T-cell (primary cell): ENCODE measurements around the gene DHRS7B. TPM values are rescaled to one million over a fixed set of nuclear protein-coding genes. Genes with fewer than 3 reads are reported as not detected.

Source experiments
- ATAC-seq, 4 experiments: fragments of 200-7000 bp in 3 of 4; fragments of 150-1000 bp in 1 of 4; cut with Tn5 transposase; replicated peaks in 1 of 4; 1 replicate in 3 of 4; 2 replicates in 1 of 4; pipeline ENCODE4 v1.10.0; 2021; ENCODE audit warnings: moderate library complexity in 3 of 4, mild to moderate bottlenecking in 2 of 4, moderate number of reproducible peaks in 1 of 4
- CTCF ChIA-PET, 2 donors: fragments of 300-600 bp; sonication (Branson Sonifier 250); formaldehyde crosslinking; loops; one replicate each; lab custom pipeline; 2022; ENCODE audit warnings: antibody characterized with exemption in 2 of 2; lab: Charles Lee
- POLR2A ChIA-PET, 2 donors: fragments of 300-600 bp; sonication (Branson Sonifier 250); formaldehyde crosslinking; loops; one replicate each; lab custom pipeline; 2022; ENCODE audit warnings: antibody characterized with exemption in 2 of 2; lab: Charles Lee
- DNase-seq, 35 experiments: peaks; one replicate each; pipeline versions ENCODE4 v3.0.0 to v3.0.0-alpha.2; 2013 to 2023
- H3K27ac ChIP-seq: one replicate; pipeline ENCODE4 v1.5.1; 2013; ENCODE audit warnings: low read length
- H3K27me3 ChIP-seq, 2 experiments: replicated peaks in 1 of 2; 1 replicate in 1 of 2; 2 replicates in 1 of 2; pipeline versions ENCODE4 v1.6.1 to v1.7.0; 2013; ENCODE audit warnings: low read length in 1 of 2, mixed read lengths in 1 of 2; ENCODE audit not compliant: control insufficient read depth in 2 of 2, insufficient read depth in 2 of 2; ENCODE audit errors: extremely low read depth in 1 of 2
- H3K36me3 ChIP-seq, 2 donors: 1 replicate in 1 of 2; 2 replicates in 1 of 2; pipeline versions ENCODE4 v1.6.1 to v1.7.0; 2013; ENCODE audit warnings: low read length in 1 of 2; ENCODE audit not compliant: control insufficient read depth in 2 of 2, insufficient read depth in 1 of 2; ENCODE audit errors: extremely low read depth in 1 of 2
- H3K4me1 ChIP-seq, 2 experiments: 1 replicate in 1 of 2; 2 replicates in 1 of 2; pipeline versions ENCODE4 v1.6.1 to v1.7.0; 2013; ENCODE audit warnings: low read length in 2 of 2, mixed read lengths in 1 of 2; ENCODE audit not compliant: insufficient read depth in 2 of 2, control insufficient read depth in 1 of 2; ENCODE audit errors: extremely low read depth in 1 of 2
- H3K4me3 ChIP-seq, 2 donors: 1 replicate in 1 of 2; 2 replicates in 1 of 2; pipeline versions ENCODE4 v1.5.1 to v1.7.0; 2013; ENCODE audit warnings: mild to moderate bottlenecking in 2 of 2, low read length in 1 of 2, moderate library complexity in 1 of 2; ENCODE audit not compliant: control insufficient read depth in 1 of 2; ENCODE audit errors: extremely low read depth in 1 of 2
- H3K9me3 ChIP-seq: 2 replicates; pipeline ENCODE4 v1.7.0; 2013
- H3K27ac Mint-ChIP-seq, 2 donors: one replicate each; pipeline ENCODE4 v1.8.0; 2020 to 2021; ENCODE audit warnings: mild to moderate bottlenecking in 2 of 2, mixed read lengths in 2 of 2
- H3K27me3 Mint-ChIP-seq, 2 donors: one replicate each; pipeline ENCODE4 v1.8.0; 2021 to 2022; ENCODE audit warnings: mixed read lengths in 2 of 2
- H3K36me3 Mint-ChIP-seq: one replicate; pipeline ENCODE4 v1.8.0; 2021; ENCODE audit warnings: mixed read lengths
- H3K4me1 Mint-ChIP-seq, 3 donors: one replicate each; pipeline ENCODE4 v1.8.0; 2020 to 2022; ENCODE audit warnings: mixed read lengths in 3 of 3, mild to moderate bottlenecking in 1 of 3
- H3K4me3 Mint-ChIP-seq, 3 donors: one replicate each; pipeline ENCODE4 v1.8.0; 2020 to 2022; ENCODE audit warnings: mild to moderate bottlenecking in 3 of 3, mixed read lengths in 3 of 3, moderate library complexity in 3 of 3
- H3K9me3 Mint-ChIP-seq, 3 donors: one replicate each; pipeline ENCODE4 v1.8.0; 2020 to 2022; ENCODE audit warnings: mixed read lengths in 3 of 3
- WGBS: methylation state at CpG from one replicate; pipeline ENCODE4 v1.1.5; 2013; ENCODE audit warnings: missing lambda C conversion rate; ENCODE audit not compliant: insufficient coverage; 5-methylcytosine and 5-hydroxymethylcytosine counted together
- total RNA-seq, 35 experiments: library from RNA in 6 of 35; stranded (reverse) in 6 of 35; fragments of 120-200 nt in 1 of 35; gene quantifications; one replicate each; pipeline versions ENCODE4 v1.2.1 to v1.2.4 and lab custom pipeline; 2013 to 2026

DHRS7B gene
- total RNA-seq, 5 donors from 2014 or later (not counting 1 experiment from before 2014, with no cell fraction given) = 5.8 to 9.2 (median 8.1) TPM

DNA sequence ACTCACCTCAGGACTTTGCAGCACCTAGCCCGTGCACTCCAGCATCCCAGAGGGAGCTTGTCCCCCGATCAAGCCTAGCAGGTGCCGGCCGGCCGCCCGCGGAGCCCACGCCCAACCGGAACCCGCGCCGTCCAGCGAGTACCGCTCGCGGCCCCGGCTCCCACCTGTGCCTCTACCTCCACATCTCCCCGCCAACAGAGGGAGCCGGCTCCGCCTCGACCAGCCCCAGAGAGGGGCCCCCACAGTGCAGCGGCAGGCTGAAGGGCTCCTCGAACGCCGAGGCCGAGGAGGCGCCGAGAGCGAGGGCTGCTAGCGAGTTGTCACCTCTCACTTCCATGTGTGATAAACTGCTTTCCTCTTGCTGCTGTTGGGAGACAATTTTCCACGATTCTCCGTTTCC lies 41.1 kb upstream of the DHRS7B start:
- Histone ChIP-seq H3K36me3 (no peaks in the 10 kb centered on the region), H3K4me1 (no peaks in the 10 kb centered on the region), H3K9me3 (no peaks in the 10 kb centered on the region), H3K27ac (no peak overlapping the region), H3K4me3 (no peak overlapping the region), H3K27me3 (peaks cover 0 to 9% of the 10 kb centered on the region in 2 experiments)
- H3K27ac Mint-ChIP-seq = no peak overlapping the region
- H3K27me3 Mint-ChIP-seq = peaks cover 4 to 12% of the 10 kb centered on the region in 2 donors
- H3K36me3 Mint-ChIP-seq = no peaks in the 10 kb centered on the region
- CTCF ChIA-PET = interaction anchor here in 1 of 2 donors (0.6 kb wide), 1 partner anchor 79 kb away, joined by 6 read pairs; no protein-coding TSS in a partner anchor
- DNase-seq (no peak), ATAC-seq (no peak)
- POLR2A ChIA-PET = no interaction called here
- H3K9me3 Mint-ChIP-seq = peaks cover 0 to 3% (median 0%) of the 10 kb centered on the region in 3 donors
- H3K4me1 Mint-ChIP-seq = no peaks in the 10 kb centered on the region
- 74% methylated on average over 17 of the region's 32 CpGs for WGBS
- H3K4me3 Mint-ChIP-seq = no peak overlapping the region

DNA sequence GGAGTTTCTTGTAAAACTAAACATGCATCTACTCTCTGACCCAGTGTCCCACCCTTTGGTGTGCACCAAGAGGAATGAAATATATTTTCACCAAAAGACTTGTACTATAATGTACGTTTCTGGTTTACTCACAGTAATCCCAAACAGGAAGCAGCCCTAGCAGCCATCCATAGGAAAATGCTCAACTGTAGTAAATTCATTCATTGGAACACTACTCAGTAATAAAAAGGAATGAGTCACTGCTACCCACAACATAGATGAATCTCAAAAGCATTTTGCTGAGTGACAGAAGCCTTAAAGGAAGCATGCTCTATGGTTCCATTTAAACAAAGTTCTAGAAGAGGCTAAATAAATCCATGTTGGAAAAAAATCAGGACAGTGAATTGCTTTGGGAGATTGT lies 37.6 kb upstream of the DHRS7B start:
- Histone ChIP-seq H3K27me3 (peaks cover 0 to 9% of the 10 kb centered on the region in 2 experiments), H3K4me3 (no peak overlapping the region), H3K36me3 (no peaks in the 10 kb centered on the region), H3K4me1 (no peaks in the 10 kb centered on the region), H3K9me3 (no peaks in the 10 kb centered on the region), H3K27ac (no peak overlapping the region)
- H3K4me1 Mint-ChIP-seq = no peaks in the 10 kb centered on the region
- H3K36me3 Mint-ChIP-seq = no peaks in the 10 kb centered on the region
- ChIA-PET POLR2A (no interaction called here), CTCF (no interaction called here)
- no peak overlapping the region for H3K27ac Mint-ChIP-seq
- no peaks in the 10 kb centered on the region for H3K9me3 Mint-ChIP-seq
- H3K27me3 Mint-ChIP-seq = peaks cover 4 to 9% of the 10 kb centered on the region in 2 donors
- ATAC-seq (no peak), DNase-seq (no peak)
- WGBS = no CpG with 5 or more reads among the region's 1 CpG
- no peak overlapping the region for H3K4me3 Mint-ChIP-seq

GRCh38 chr17:21089933-21090901 lies 36.5 kb upstream of the DHRS7B start:
- no peak for DNase-seq
- Mint-ChIP-seq H3K4me3 (no peak overlapping the region), H3K27me3 (peaks cover 0 to 5% of the 10 kb centered on the region in 2 donors), H3K4me1 (no peaks in the 10 kb centered on the region), H3K36me3 (no peaks in the 10 kb centered on the region), H3K9me3 (no peaks in the 10 kb centered on the region), H3K27ac (no peak overlapping the region)
- no CpG with 5 or more reads among the region's 7 CpGs for WGBS
- ChIA-PET CTCF (interaction anchor here in 1 of 2 donors (0.6 kb wide), 1 partner anchor 35 kb away, joined by 9 read pairs; no protein-coding TSS in a partner anchor), POLR2A (no interaction called here)
- no peak for ATAC-seq
- no peaks in the 10 kb centered on the region for H3K4me1 ChIP-seq
- H3K4me3 ChIP-seq = no peak overlapping the region
- H3K27ac ChIP-seq = no peak overlapping the region
- H3K27me3 ChIP-seq = peaks cover 0 to 9% of the 10 kb centered on the region in 2 experiments
- H3K36me3 ChIP-seq = no peaks in the 10 kb centered on the region
- no peaks in the 10 kb centered on the region for H3K9me3 ChIP-seq

GRCh38 chr17:21090902-21091618 lies 35.7 kb upstream of the DHRS7B start:
- no CpG with 5 or more reads among the region's 4 CpGs for WGBS
- Mint-ChIP-seq H3K9me3 (no peaks in the 10 kb centered on the region), H3K4me3 (no peak overlapping the region), H3K27me3 (peaks cover 0 to 5% of the 10 kb centered on the region in 2 donors), H3K27ac (no peak overlapping the region), H3K4me1 (no peaks in the 10 kb centered on the region), H3K36me3 (no peaks in the 10 kb centered on the region)
- H3K27ac ChIP-seq = no peak overlapping the region
- no peaks in the 10 kb centered on the region for H3K36me3 ChIP-seq
- ChIA-PET CTCF (interaction anchor here in 1 of 2 donors (0.7 kb wide), 1 partner anchor 31 kb away, joined by 4 read pairs; no protein-coding TSS in a partner anchor), POLR2A (no interaction called here)
- H3K27me3 ChIP-seq = peaks cover 0 to 5% of the 10 kb centered on the region in 2 experiments
- DNase-seq = no peak
- ATAC-seq = no peak
- H3K4me1 ChIP-seq = no peaks in the 10 kb centered on the region
- no peak overlapping the region for H3K4me3 ChIP-seq
- no peaks in the 10 kb centered on the region for H3K9me3 ChIP-seq

- Histone ChIP-seq H3K27ac (no peak overlapping the region), H3K36me3 (no peaks in the 10 kb centered on the region), H3K4me3 (no peak overlapping the region), H3K27me3 (no peaks in the 10 kb centered on the region), H3K9me3 (no peaks in the 10 kb centered on the region), H3K4me1 (peaks cover 0 to 10% of the 10 kb centered on the region in 2 experiments)
- no peak overlapping the region for H3K4me3 Mint-ChIP-seq
- H3K36me3 Mint-ChIP-seq = no peaks in the 10 kb centered on the region
- ATAC-seq = no peak
- no peaks in the 10 kb centered on the region for H3K9me3 Mint-ChIP-seq
- peaks cover 7 to 9% (median 8%) of the 10 kb centered on the region in 3 donors for H3K4me1 Mint-ChIP-seq
- WGBS = 80% methylated on average over 2 of the region's 5 CpGs
- no peak for DNase-seq
- ChIA-PET CTCF (interaction anchor here in 1 of 2 donors (0.7 kb wide), 1 partner anchor 105 kb away, joined by 3 read pairs; no protein-coding TSS in a partner anchor), POLR2A (interaction anchor here (0.6 to 0.7 kb wide), 3 partner anchors 14 to 303 kb away, joined by 3 to 9 read pairs (median 5); no protein-coding TSS in a partner anchor)
- H3K27ac Mint-ChIP-seq = no peak overlapping the region
- no peaks in the 10 kb centered on the region for H3K27me3 Mint-ChIP-seq
Measured at GRCh38 chr17:21094298-21094704, 32.5 kb upstream of the DHRS7B start.

- no peak for DNase-seq
- Mint-ChIP-seq H3K4me3 (no peak overlapping the region), H3K36me3 (no peaks in the 10 kb centered on the region), H3K4me1 (peaks cover 12 to 16% (median 13%) of the 10 kb centered on the region in 3 donors), H3K9me3 (no peaks in the 10 kb centered on the region), H3K27me3 (no peaks in the 10 kb centered on the region), H3K27ac (no peak overlapping the region)
- H3K27me3 ChIP-seq = no peaks in the 10 kb centered on the region
- ChIA-PET CTCF (no interaction called here), POLR2A (interaction anchor here in 1 of 2 donors (0.6 kb wide), 1 partner anchor 50 kb away, joined by 6 read pairs; no protein-coding TSS in a partner anchor)
- no peaks in the 10 kb centered on the region for H3K36me3 ChIP-seq
- no peak overlapping the region for H3K27ac ChIP-seq
- WGBS = no CpG with 5 or more reads among the region's 3 CpGs
- no peak overlapping the region for H3K4me3 ChIP-seq
- no peak for ATAC-seq
- peaks cover 0 to 20% of the 10 kb centered on the region in 2 experiments for H3K4me1 ChIP-seq
- no peaks in the 10 kb centered on the region for H3K9me3 ChIP-seq
Measured at GRCh38 chr17:21095735-21096134, 31.0 kb upstream of the DHRS7B start.
